Activated naive CD4-positive, alpha-beta T cell treated with Interleukin-2 at 50 U/mL for 16 hours (primary cell): ENCODE data around the gene TMEM214.

Experiments used
- DNase-seq: peaks from one replicate; pipeline ENCODE4 v3.0.0-alpha.2; 2020

TMEM214 gene

GRCh38 chr2:27032495-27033252 is at the start of gene TMEM214:
Gene TMEM214 (plus strand): TSS chr2:27032965. CDS start chr2:27033016, 51 bp downstream.
- DNase-seq: peak; percentile 82

GRCh38 chr2:26983746-26984145 is 49.0 kb upstream of the TMEM214 start:
- DNase-seq: no peak

- DNase-seq: no peak
These were observed 47.0 kb upstream of the TMEM214 start for GRCh38 chr2:26985807-26986206.

GRCh38 chr2:26986576-26986975 is 46.2 kb upstream of the TMEM214 start:
- no peak for DNase-seq

- no peak for DNase-seq
These were observed 44.5 kb upstream of the TMEM214 start for GRCh38 chr2:26988058-26988860.

GRCh38 chr2:26989156-26989555 is 43.6 kb upstream of the TMEM214 start:
- no peak for DNase-seq

- no peak for DNase-seq
These were observed 41.0 kb upstream of the TMEM214 start for GRCh38 chr2:26991717-26992116.

- DNase-seq: no peak
These were observed 39.0 kb upstream of the TMEM214 start for GRCh38 chr2:26993768-26994167.

- DNase-seq: no peak
These were observed 37.8 kb upstream of the TMEM214 start for GRCh38 chr2:26994983-26995382.

GRCh38 chr2:26997394-26997793 is 35.4 kb upstream of the TMEM214 start:
- DNase-seq: no peak

- DNase-seq: no peak
These were observed 34.4 kb upstream of the TMEM214 start for GRCh38 chr2:26998323-26998722.

- DNase-seq: no peak
These were observed 32.5 kb upstream of the TMEM214 start for GRCh38 chr2:27000228-27000627.

- no peak for DNase-seq
These were observed 31.8 kb upstream of the TMEM214 start for GRCh38 chr2:27000995-27001394.

GRCh38 chr2:27001950-27002349 is 30.8 kb upstream of the TMEM214 start:
- DNase-seq: no peak

- DNase-seq: no peak
These were observed 29.8 kb upstream of the TMEM214 start for GRCh38 chr2:27003007-27003406.

- DNase-seq: no peak
These were observed 28.9 kb upstream of the TMEM214 start for GRCh38 chr2:27003857-27004256.

- DNase-seq: no peak
These were observed 26.0 kb upstream of the TMEM214 start for GRCh38 chr2:27006602-27007415.

- DNase-seq: no peak
These were observed 25.1 kb upstream of the TMEM214 start for GRCh38 chr2:27007416-27008374.

- DNase-seq: no peak
These were observed 24.1 kb upstream of the TMEM214 start for GRCh38 chr2:27008678-27009077.

- DNase-seq: no peak
These were observed 23.7 kb upstream of the TMEM214 start for GRCh38 chr2:27009083-27009482.

GRCh38 chr2:27009716-27010115 is 23.0 kb upstream of the TMEM214 start:
- DNase-seq: no peak

GRCh38 chr2:27010139-27010538 is 22.6 kb upstream of the TMEM214 start:
- no peak for DNase-seq
